Measurements from ENCODE around the gene ZCCHC13.

DNA sequence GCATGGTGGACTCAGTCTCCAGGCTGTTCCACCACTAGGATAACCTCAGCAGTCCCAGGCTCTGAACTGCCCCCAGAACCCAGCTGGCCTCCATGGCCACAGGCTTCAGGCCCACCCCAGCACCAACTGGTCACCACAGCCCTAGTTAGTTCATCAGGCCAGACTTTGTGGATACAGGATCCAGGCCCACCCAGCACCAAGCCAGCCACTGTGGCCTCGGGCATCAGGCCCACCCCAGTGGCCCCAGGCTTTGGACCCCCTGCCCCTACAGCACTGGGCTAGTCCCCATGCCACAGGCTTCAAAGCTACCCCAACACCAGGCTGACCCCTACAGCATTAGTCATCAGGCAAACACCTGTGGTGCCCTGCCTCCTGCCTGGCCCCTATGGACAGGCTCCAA, 50.0 kb downstream of the ZCCHC13 start:
- TF ChIP-seq POLR2A (IDR thresholded peaks at IDR 0.05) (no peak), POLR2AphosphoS5 (IDR thresholded peaks at IDR 0.05) (no peak)
- TF ChIP-seq, protein P1, sequence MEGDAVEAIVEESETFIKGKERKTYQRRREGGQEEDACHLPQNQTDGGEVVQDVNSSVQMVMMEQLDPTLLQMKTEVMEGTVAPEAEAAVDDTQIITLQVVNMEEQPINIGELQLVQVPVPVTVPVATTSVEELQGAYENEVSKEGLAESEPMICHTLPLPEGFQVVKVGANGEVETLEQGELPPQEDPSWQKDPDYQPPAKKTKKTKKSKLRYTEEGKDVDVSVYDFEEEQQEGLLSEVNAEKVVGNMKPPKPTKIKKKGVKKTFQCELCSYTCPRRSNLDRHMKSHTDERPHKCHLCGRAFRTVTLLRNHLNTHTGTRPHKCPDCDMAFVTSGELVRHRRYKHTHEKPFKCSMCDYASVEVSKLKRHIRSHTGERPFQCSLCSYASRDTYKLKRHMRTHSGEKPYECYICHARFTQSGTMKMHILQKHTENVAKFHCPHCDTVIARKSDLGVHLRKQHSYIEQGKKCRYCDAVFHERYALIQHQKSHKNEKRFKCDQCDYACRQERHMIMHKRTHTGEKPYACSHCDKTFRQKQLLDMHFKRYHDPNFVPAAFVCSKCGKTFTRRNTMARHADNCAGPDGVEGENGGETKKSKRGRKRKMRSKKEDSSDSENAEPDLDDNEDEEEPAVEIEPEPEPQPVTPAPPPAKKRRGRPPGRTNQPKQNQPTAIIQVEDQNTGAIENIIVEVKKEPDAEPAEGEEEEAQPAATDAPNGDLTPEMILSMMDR (IDR thresholded peaks at IDR 0.05), result no peak
